Tibial nerve (tissue), 4 donors: Measurements from ENCODE around the gene SLC1A7. TPM values are rescaled to one million over a fixed set of nuclear protein-coding genes. Genes with fewer than 3 reads are reported as not detected.

Experiments
- DNase-seq, 2 donors: peaks; one replicate each; pipeline ENCODE4 v3.0.0-alpha.2; 2019; ENCODE audit warnings: low spot score in 2 of 2
- H3K27ac ChIP-seq, 4 donors: fragments of 200-600 bp; sonication (generic) in 3 of 4; one replicate each; pipeline ENCODE4 v1.5.1; 2017 to 2019; ENCODE audit warnings: mild to moderate bottlenecking in 1 of 4
- H3K27me3 ChIP-seq, 2 donors: fragments of 200-600 bp; sonication (generic) in 1 of 2; one replicate each; pipeline versions ENCODE4 v1.5.1 to v1.6.0; 2017 to 2019
- H3K36me3 ChIP-seq, 3 donors: fragments of 200-600 bp; sonication (generic); one replicate each; pipeline ENCODE4 v1.5.1; 2018 to 2019
- H3K4me1 ChIP-seq, 4 donors: fragments of 200-600 bp; sonication (generic) in 3 of 4; one replicate each; pipeline ENCODE4 v1.5.1; 2017 to 2019
- H3K4me3 ChIP-seq, 4 donors: fragments of 200-600 bp; sonication (generic) in 3 of 4; one replicate each; pipeline ENCODE4 v1.5.1; 2017 to 2019; ENCODE audit warnings: mild to moderate bottlenecking in 1 of 4, moderate library complexity in 1 of 4
- H3K9me3 ChIP-seq, 4 donors: fragments of 200-600 bp; sonication (generic) in 3 of 4; one replicate each; pipeline ENCODE4 v1.5.1; 2017 to 2019
- EP300 ChIP-seq, 2 donors: sonication (generic); formaldehyde crosslinking; IDR thresholded peaks; one replicate each; pipeline ENCODE4 v1.6.1; 2017; ENCODE audit warnings: antibody characterized with exemption in 2 of 2, mild to moderate bottlenecking in 1 of 2
- POLR2A ChIP-seq, 2 donors: fragments of 450-650 bp; IDR thresholded peaks; one replicate each; pipeline ENCODE4 v1.6.1; 2017; ENCODE audit warnings: antibody characterized with exemption in 2 of 2, mild to moderate bottlenecking in 2 of 2, moderate library complexity in 2 of 2
- WGBS, 2 donors: methylation state at CpG; one replicate each; pipeline ENCODE4 v1.1.5; 2018; 5-methylcytosine and 5-hydroxymethylcytosine counted together
- total RNA-seq, 4 donors: library from RNA; depleted of rRNA; stranded (reverse); fragments of >200 nt; gene quantifications; one replicate each; pipeline ENCODE4 v1.1.0, GENCODE V29; 2016
- TF ChIP-seq, protein P1 (sequence below), 5 experiments: fragments of 200-600 bp in 3 of 5; fragments of 450-650 bp in 2 of 5; sonication (generic) in 3 of 5; IDR thresholded peaks; one replicate each; pipeline ENCODE4 v1.5.1; 2016 to 2019; ENCODE audit warnings: antibody characterized with exemption in 5 of 5, mild to moderate bottlenecking in 3 of 5, moderate library complexity in 2 of 5

SLC1A7 gene
- total RNA-seq, 4 donors from 2014 or later, result 0.66 to 1.6 TPM; not detected in 2

- no peak overlapping the region for H3K4me3 ChIP-seq
- no peaks in the 10 kb centered on the region for H3K27me3 ChIP-seq
- DNase-seq, result no peak
- no peak overlapping the region for H3K27ac ChIP-seq
- TF ChIP-seq, protein P1, sequence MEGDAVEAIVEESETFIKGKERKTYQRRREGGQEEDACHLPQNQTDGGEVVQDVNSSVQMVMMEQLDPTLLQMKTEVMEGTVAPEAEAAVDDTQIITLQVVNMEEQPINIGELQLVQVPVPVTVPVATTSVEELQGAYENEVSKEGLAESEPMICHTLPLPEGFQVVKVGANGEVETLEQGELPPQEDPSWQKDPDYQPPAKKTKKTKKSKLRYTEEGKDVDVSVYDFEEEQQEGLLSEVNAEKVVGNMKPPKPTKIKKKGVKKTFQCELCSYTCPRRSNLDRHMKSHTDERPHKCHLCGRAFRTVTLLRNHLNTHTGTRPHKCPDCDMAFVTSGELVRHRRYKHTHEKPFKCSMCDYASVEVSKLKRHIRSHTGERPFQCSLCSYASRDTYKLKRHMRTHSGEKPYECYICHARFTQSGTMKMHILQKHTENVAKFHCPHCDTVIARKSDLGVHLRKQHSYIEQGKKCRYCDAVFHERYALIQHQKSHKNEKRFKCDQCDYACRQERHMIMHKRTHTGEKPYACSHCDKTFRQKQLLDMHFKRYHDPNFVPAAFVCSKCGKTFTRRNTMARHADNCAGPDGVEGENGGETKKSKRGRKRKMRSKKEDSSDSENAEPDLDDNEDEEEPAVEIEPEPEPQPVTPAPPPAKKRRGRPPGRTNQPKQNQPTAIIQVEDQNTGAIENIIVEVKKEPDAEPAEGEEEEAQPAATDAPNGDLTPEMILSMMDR (IDR thresholded peaks at IDR 0.05), result no peak
- TF ChIP-seq EP300 (IDR thresholded peaks at IDR 0.05), result no peak
- TF ChIP-seq POLR2A (IDR thresholded peaks at IDR 0.05), result no peak
- no peaks in the 10 kb centered on the region for H3K36me3 ChIP-seq
- H3K9me3 ChIP-seq, result no peaks in the 10 kb centered on the region
- H3K4me1 ChIP-seq, result peaks cover 0 to 15% (median 0%) of the 10 kb centered on the region in 4 donors
- WGBS, 2 donors, result 47 to 51% methylated on average over 5 of the region's 5 CpGs
These were observed 20.2 kb upstream of the SLC1A7 start for GRCh38 chr1:53162621-53163020.

- DNase-seq, result no peak
- Histone ChIP-seq H3K27ac (no peak overlapping the region), H3K9me3 (no peaks in the 10 kb centered on the region), H3K36me3 (no peaks in the 10 kb centered on the region), H3K4me3 (no peak overlapping the region), H3K27me3 (no peaks in the 10 kb centered on the region), H3K4me1 (peaks cover 0 to 2% (median 0%) of the 10 kb centered on the region in 4 donors)
- WGBS, 2 donors, result 27 to 55% methylated on average over 1 to 2 of the region's 2 CpGs
- TF ChIP-seq EP300 (IDR thresholded peaks at IDR 0.05), result no peak
These were observed 18.5 kb upstream of the SLC1A7 start for GRCh38 chr1:53160924-53161378.

GRCh38 chr1:53158900-53159299, 16.5 kb upstream of the SLC1A7 start:
- no peaks in the 10 kb centered on the region for H3K4me1 ChIP-seq
- no peak overlapping the region for H3K27ac ChIP-seq
- no peak overlapping the region for H3K4me3 ChIP-seq
- TF ChIP-seq, protein P1 (IDR thresholded peaks at IDR 0.05), result no peak
- TF ChIP-seq POLR2A (IDR thresholded peaks at IDR 0.05), result no peak
- TF ChIP-seq EP300 (IDR thresholded peaks at IDR 0.05), result no peak
- H3K27me3 ChIP-seq, result no peaks in the 10 kb centered on the region
- 72 to 75% methylated on average over 1 of the region's 1 CpG for WGBS, 2 donors
- DNase-seq, result no peak
- no peaks in the 10 kb centered on the region for H3K36me3 ChIP-seq
- no peaks in the 10 kb centered on the region for H3K9me3 ChIP-seq

- Histone ChIP-seq H3K27me3 (no peaks in the 10 kb centered on the region), H3K9me3 (no peaks in the 10 kb centered on the region), H3K4me3 (no peak overlapping the region), H3K4me1 (no peaks in the 10 kb centered on the region), H3K36me3 (no peaks in the 10 kb centered on the region), H3K27ac (no peak overlapping the region)
- DNase-seq, result no peak
- TF ChIP-seq EP300 (IDR thresholded peaks at IDR 0.05), result no peak
- TF ChIP-seq POLR2A (IDR thresholded peaks at IDR 0.05), result no peak
- TF ChIP-seq, protein P1 (IDR thresholded peaks at IDR 0.05), result no peak
- WGBS, 2 donors, result 78 to 82% methylated on average over 3 of the region's 3 CpGs
These were observed 14.3 kb upstream of the SLC1A7 start for GRCh38 chr1:53156783-53157182.

- Histone ChIP-seq H3K4me3 (no peak overlapping the region), H3K27me3 (no peaks in the 10 kb centered on the region), H3K36me3 (no peaks in the 10 kb centered on the region), H3K27ac (no peak overlapping the region), H3K4me1 (no peaks in the 10 kb centered on the region), H3K9me3 (no peaks in the 10 kb centered on the region)
- WGBS, 2 donors, result 85 to 89% methylated on average over 7 of the region's 7 CpGs
- no peak for DNase-seq
- TF ChIP-seq EP300 (IDR thresholded peaks at IDR 0.05), result no peak
- TF ChIP-seq POLR2A (IDR thresholded peaks at IDR 0.05), result no peak
- TF ChIP-seq, protein P1 (IDR thresholded peaks at IDR 0.05), result no peak
These were observed 13.5 kb upstream of the SLC1A7 start for GRCh38 chr1:53155945-53156344.

- TF ChIP-seq POLR2A (IDR thresholded peaks at IDR 0.05) (no peak), EP300 (IDR thresholded peaks at IDR 0.05) (no peak)
- TF ChIP-seq, protein P1 (IDR thresholded peaks at IDR 0.05), result no peak
- H3K36me3 ChIP-seq, result no peaks in the 10 kb centered on the region
- H3K27ac ChIP-seq, result no peak overlapping the region
- no peak for DNase-seq
- no peaks in the 10 kb centered on the region for H3K9me3 ChIP-seq
- H3K4me3 ChIP-seq, result no peak overlapping the region
- H3K4me1 ChIP-seq, result no peaks in the 10 kb centered on the region
- 67 to 82% methylated on average over 1 of the region's 1 CpG for WGBS, 2 donors
- H3K27me3 ChIP-seq, result no peaks in the 10 kb centered on the region
These were observed 13.1 kb upstream of the SLC1A7 start for GRCh38 chr1:53155534-53155933.
